OCI-LY7 (cell line): ENCODE data around the gene DNAH8. TPM values are rescaled to one million over a fixed set of nuclear protein-coding genes. Genes with fewer than 3 reads are reported as not detected.

Experiments
- BruUV-seq: library from RNA; stranded (reverse); fragments of 400-500 nt; replicated peaks from 2 replicates; lab custom pipeline; 2021; lab: Mats Ljungman, UMichigan
- CTCF ChIA-PET: fragments of 300-600 bp; sonication (Branson Sonifier 250); formaldehyde crosslinking; loops from one replicate; lab custom pipeline; 2022; ENCODE audit warnings: antibody characterized with exemption; ENCODE audit not compliant: unreplicated experiment; lab: Charles Lee
- POLR2A ChIA-PET: fragments of 300-600 bp; sonication (Branson Sonifier 250); formaldehyde crosslinking; loops from one replicate; lab custom pipeline; 2022; ENCODE audit warnings: antibody characterized with exemption; lab: Charles Lee
- DNase-seq: peaks from one replicate; pipeline ENCODE4 v3.0.0-alpha.2; 2015; ENCODE audit warnings: low spot score
- H2AFZ ChIP-seq: fragments of 200-600 bp; sonication (generic), shearing (Covaris generic); 2 replicates; pipeline ENCODE4 v1.6.1; 2014; ENCODE audit warnings: mild to moderate bottlenecking, antibody characterized with exemption, low read length, moderate library complexity
- H3K27ac ChIP-seq: fragments of 200-600 bp; sonication (generic); 2 replicates; pipeline ENCODE4 v1.5.1; 2014; ENCODE audit warnings: mixed run types, low read depth, mild to moderate bottlenecking, moderate library complexity, low read length, inconsistent platforms; ENCODE audit not compliant: poor library complexity, severe bottlenecking
- H3K36me3 ChIP-seq: fragments of 200-600 bp; sonication (generic); 2 replicates; pipeline ENCODE4 v1.6.1; 2014; ENCODE audit warnings: mild to moderate bottlenecking, antibody characterized with exemption, low read length, moderate library complexity, mixed read lengths; ENCODE audit not compliant: insufficient read depth
- H3K4me1 ChIP-seq: fragments of 200-600 bp; sonication (generic); 2 replicates; pipeline ENCODE4 v1.5.1; 2014; ENCODE audit warnings: mild to moderate bottlenecking, low read length; ENCODE audit not compliant: insufficient read depth, poor library complexity, severe bottlenecking
- H3K4me2 ChIP-seq: fragments of 200-600 bp; sonication (generic); 2 replicates; pipeline ENCODE4 v1.6.1; 2014; ENCODE audit warnings: mild to moderate bottlenecking, low read length
- H3K4me3 ChIP-seq: fragments of 200-600 bp; sonication (generic); 2 replicates; pipeline ENCODE4 v1.5.1; 2014; ENCODE audit warnings: mild to moderate bottlenecking, low read depth, low read length; ENCODE audit not compliant: poor library complexity, severe bottlenecking
- H3K79me2 ChIP-seq: fragments of 200-600 bp; sonication (generic); 2 replicates; pipeline ENCODE4 v1.6.1; 2016; ENCODE audit warnings: low read depth, mild to moderate bottlenecking, low read length, moderate library complexity, mixed read lengths; ENCODE audit not compliant: insufficient read depth
- H3K9me2 ChIP-seq: fragments of 200-600 bp; sonication (generic); 2 replicates; pipeline ENCODE4 v1.6.1; 2016; ENCODE audit warnings: mild to moderate bottlenecking, low read length, mixed read lengths; ENCODE audit not compliant: insufficient read depth
- H3K9me3 ChIP-seq: fragments of 200-600 bp; sonication (generic); 2 replicates; pipeline ENCODE4 v1.6.1; 2014; ENCODE audit warnings: mild to moderate bottlenecking, mixed run types, low read length, mixed read lengths
- H4K20me1 ChIP-seq: fragments of 200-600 bp; sonication (generic); 2 replicates; pipeline ENCODE4 v1.6.1; 2014; ENCODE audit warnings: mild to moderate bottlenecking, antibody characterized with exemption, low read length, moderate library complexity, mixed read lengths; ENCODE audit not compliant: insufficient read depth
- CTCF ChIP-seq: fragments of 200-600 bp; sonication (generic); conservative IDR thresholded peaks from 2 replicates; pipeline ENCODE4 v1.5.1; 2014; ENCODE audit warnings: mild to moderate bottlenecking, antibody characterized with exemption, low read length, moderate library complexity, mixed read lengths
- EZH2phosphoT487 ChIP-seq: fragments of 200-600 bp; sonication (generic); IDR thresholded peaks from 2 replicates; pipeline ENCODE4 v1.6.1; 2018; ENCODE audit warnings: low read depth, borderline replicate concordance, mild to moderate bottlenecking, mixed run types, antibody characterized with exemption, low read length, moderate library complexity, mixed read lengths
- intact Hi-C: fragments of 100-400 bp; cut with micrococcal nuclease; formaldehyde crosslinking; loops from one replicate; pipeline ENCODE4 v1.10.0; 2022; ENCODE audit not compliant: unreplicated experiment
- total RNA-seq, 2 experiments: library from RNA; depleted of rRNA in 1 of 2; stranded (reverse); fragments of >200 nt in 1 of 2; shearing (Covaris generic) in 1 of 2; gene quantifications; 2 replicates each; pipeline ENCODE4 v1.2.3, GENCODE V29; 2014 to 2022

DNAH8 gene
- total RNA-seq, 2 experiments from 2014 or later: not detected

DNA sequence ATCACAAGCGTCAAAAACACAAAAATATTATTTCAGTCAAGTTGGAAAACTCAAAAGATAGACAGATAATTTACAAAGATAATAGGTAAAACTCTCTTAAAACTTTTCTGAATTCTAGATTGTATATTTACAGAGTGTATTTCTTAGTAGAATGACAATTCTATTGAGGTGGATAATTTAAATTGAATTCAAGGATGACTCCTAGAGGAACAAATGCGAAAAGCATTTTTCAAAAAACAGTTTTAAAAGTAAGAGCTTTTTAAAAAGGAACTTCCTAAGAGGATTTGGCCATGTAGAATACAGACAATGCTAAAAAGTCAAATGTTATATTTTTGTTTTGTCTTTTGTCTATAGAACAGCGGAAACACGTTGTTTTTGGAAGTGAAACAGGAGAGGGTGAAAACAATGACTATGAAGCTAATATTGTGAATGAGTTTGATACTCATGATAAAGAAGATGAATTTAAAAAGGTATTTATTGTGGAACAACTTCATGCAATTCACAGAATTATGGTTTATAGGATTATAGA, 90.1 kb downstream of the DNAH8 start:
- intact Hi-C loops: no loop called here
- TF ChIP-seq EZH2phosphoT487 (no peak), CTCF (no peak)
- Histone ChIP-seq H3K4me1 (no peaks in the 10 kb centered on the region), H3K9me2 (no peaks in the 10 kb centered on the region), H2AFZ (no peak overlapping the region), H4K20me1 (no peaks in the 10 kb centered on the region), H3K27ac (no peak overlapping the region), H3K36me3 (no peaks in the 10 kb centered on the region), H3K9me3 (no peaks in the 10 kb centered on the region), H3K4me2 (no peak overlapping the region), H3K4me3 (no peak overlapping the region), H3K79me2 (no peaks in the 10 kb centered on the region)
- BruUV-seq: no TSS peak
- POLR2A ChIA-PET: no interaction called here
- DNase-seq: no peak
- CTCF ChIA-PET: interaction anchor here (0.6 kb wide), 1 partner anchor 9 kb away, joined by 3 read pairs; no protein-coding TSS in a partner anchor

DNA sequence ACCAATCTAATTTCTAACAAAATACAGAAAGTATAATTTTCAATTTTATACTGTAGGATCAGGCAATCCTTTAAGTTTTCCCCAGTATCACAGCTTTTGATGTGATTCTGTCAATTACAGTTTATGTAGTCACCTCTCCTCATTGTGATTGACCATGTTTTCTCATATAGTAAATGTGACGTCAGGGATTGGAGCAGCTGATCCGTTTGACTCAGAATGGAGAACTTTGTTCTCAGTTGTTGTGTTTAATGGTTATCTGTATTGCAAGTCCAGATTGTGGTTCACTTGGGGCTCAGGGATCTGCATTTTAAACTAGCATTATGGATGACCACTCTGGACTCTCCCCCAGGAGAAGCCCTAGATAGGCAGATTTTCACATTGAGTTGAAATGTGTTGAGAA, 90.6 kb downstream of the DNAH8 start:
- Histone ChIP-seq H3K9me2 (no peaks in the 10 kb centered on the region), H3K27ac (no peak overlapping the region), H3K4me3 (no peak overlapping the region), H3K4me1 (no peaks in the 10 kb centered on the region), H3K9me3 (no peaks in the 10 kb centered on the region), H4K20me1 (no peaks in the 10 kb centered on the region), H3K36me3 (no peaks in the 10 kb centered on the region), H2AFZ (no peak overlapping the region), H3K4me2 (no peak overlapping the region), H3K79me2 (no peaks in the 10 kb centered on the region)
- intact Hi-C loops: no loop called here
- ChIA-PET POLR2A (no interaction called here), CTCF (no interaction called here)
- BruUV-seq: no TSS peak
- DNase-seq: no peak
- no peak for TF ChIP-seq CTCF

GRCh38 chr6:38806271-38806670, 91.2 kb downstream of the DNAH8 start:
- Histone ChIP-seq H3K9me2 (no peaks in the 10 kb centered on the region), H3K4me3 (no peak overlapping the region), H3K27ac (no peak overlapping the region), H2AFZ (no peak overlapping the region), H3K9me3 (no peaks in the 10 kb centered on the region), H3K79me2 (no peaks in the 10 kb centered on the region), H4K20me1 (no peaks in the 10 kb centered on the region), H3K36me3 (no peaks in the 10 kb centered on the region), H3K4me1 (no peaks in the 10 kb centered on the region), H3K4me2 (no peak overlapping the region)
- BruUV-seq: no TSS peak
- TF ChIP-seq EZH2phosphoT487 (no peak), CTCF (no peak)
- POLR2A ChIA-PET: no interaction called here
- CTCF ChIA-PET: no interaction called here
- intact Hi-C loops: no loop called here
- no peak for DNase-seq
